ENCODE results near the gene RNF220. TPM values are rescaled to one million over a fixed set of nuclear protein-coding genes. Genes with fewer than 3 reads are reported as not detected.

Gene RNF220
- total and polyA plus RNA-seq, 8 donors, result 50.8 to 108 (median 91.3) TPM

DNA sequence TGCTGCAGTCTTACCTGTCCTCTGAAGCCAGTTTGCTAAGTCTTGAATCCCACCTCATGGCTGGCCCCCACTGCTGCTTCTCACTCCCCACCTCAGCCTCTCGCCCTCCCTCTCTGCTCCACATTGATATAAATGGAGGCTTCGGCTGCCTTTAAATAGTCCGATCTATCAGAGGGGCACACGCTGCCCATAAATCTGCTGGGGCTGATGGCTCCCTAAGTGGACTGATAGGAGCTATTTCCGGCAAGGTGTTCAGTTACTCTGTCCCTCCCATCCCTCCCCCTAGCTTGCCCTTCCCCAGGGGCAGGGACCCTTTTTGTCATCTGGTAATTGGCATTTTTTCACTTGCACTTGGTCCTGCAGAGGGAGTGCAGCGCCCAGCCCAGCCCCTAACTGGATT is 160.8 kb downstream of the RNF220 start:
- Histone ChIP-seq H3K9me3 (no peaks in the 10 kb centered on the region), H3K4me1 (no peaks in the 10 kb centered on the region), H3K4me3 (no peak overlapping the region), H3K36me3 (no peaks in the 10 kb centered on the region), H3K27ac (no peak overlapping the region), H3K27me3 (no peaks in the 10 kb centered on the region)
- DNase-seq (no peak), ATAC-seq (no peak)
- TF ChIP-seq, protein P1, sequence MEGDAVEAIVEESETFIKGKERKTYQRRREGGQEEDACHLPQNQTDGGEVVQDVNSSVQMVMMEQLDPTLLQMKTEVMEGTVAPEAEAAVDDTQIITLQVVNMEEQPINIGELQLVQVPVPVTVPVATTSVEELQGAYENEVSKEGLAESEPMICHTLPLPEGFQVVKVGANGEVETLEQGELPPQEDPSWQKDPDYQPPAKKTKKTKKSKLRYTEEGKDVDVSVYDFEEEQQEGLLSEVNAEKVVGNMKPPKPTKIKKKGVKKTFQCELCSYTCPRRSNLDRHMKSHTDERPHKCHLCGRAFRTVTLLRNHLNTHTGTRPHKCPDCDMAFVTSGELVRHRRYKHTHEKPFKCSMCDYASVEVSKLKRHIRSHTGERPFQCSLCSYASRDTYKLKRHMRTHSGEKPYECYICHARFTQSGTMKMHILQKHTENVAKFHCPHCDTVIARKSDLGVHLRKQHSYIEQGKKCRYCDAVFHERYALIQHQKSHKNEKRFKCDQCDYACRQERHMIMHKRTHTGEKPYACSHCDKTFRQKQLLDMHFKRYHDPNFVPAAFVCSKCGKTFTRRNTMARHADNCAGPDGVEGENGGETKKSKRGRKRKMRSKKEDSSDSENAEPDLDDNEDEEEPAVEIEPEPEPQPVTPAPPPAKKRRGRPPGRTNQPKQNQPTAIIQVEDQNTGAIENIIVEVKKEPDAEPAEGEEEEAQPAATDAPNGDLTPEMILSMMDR (IDR thresholded peaks at IDR 0.05), result no peak
- intact Hi-C loops (cut with DNase I), result no loop called here

DNA sequence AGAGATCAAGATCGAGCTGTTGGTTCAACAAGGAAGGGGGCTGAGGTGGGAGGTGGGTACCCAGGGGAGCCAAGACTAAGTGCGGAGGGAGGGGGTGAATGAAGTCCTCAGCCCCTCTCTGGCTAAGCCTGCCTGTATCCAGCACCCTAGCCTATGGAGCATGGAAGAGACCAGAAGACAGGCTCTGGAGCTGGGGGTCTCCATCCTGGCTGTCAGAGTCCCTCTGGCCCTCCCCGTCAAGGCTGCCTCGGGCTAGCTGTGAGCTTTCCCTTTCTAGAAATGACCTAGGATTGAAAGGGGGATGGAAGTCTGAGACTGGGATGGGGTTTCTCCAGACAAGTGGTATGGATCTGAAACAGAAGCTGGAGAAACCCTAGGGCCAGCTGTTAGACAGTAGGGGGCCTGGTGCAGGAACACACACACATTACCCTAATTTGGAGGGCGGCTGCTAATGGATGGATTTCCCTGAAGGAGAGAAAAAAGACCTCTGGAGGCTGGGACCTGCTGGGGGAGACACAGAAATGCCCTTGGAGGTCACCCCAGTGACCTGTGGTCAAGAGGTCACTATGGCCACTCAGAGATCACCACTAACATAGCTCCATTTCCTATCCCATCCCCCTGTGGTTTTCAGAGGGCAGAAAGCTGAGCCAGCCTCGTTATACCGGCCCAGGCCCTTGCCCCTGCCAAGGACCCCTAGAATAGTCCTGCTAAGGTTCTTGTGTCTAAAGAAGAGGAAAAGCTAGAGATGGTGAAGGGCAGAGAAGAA is 161.4 kb downstream of the RNF220 start:
- Histone ChIP-seq H3K27me3 (no peaks in the 10 kb centered on the region), H3K27ac (no peak overlapping the region), H3K9me3 (no peaks in the 10 kb centered on the region), H3K4me3 (no peak overlapping the region), H3K36me3 (no peaks in the 10 kb centered on the region), H3K4me1 (no peaks in the 10 kb centered on the region)
- intact Hi-C loops (cut with DNase I), result no loop called here
- no peak for DNase-seq
- TF ChIP-seq, protein P1 (IDR thresholded peaks at IDR 0.05), result no peak
- no peak for ATAC-seq

DNA sequence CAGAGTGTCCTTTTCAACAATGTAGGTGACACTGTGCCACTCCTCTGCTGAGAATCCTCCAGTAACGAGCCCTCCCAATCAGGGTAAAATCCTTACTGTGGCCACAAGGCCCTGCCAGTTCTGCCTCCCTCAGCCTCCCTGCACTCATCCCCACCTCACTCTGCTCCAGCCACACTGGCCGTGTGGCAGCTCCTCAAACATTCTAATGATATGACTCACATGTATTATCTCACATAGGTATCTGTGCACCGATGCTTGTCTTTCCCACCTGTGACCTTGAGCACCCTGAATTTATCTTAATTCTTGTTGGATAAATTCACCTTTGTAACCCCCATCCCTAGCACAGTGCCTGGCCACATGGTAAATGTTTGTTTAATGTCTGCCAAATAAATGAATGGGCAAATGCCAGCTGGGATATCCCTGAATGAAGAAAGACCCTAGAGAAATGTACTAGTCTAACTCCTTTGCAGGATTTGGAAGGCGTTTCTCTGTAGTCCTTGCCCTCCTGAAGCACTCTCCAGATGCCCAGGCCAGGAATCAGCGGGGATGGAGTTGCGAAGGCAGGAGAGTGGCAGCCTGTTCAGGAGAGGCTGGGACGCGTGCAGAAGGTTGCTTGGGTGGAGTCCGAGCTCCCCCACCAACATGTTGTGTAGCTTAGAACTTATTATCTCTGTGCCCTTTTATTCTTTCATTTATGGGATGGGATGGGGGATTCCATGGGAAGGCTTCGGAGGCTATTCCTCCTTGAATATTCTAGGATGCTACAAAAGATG is 163.3 kb downstream of the RNF220 start:
- TF ChIP-seq, protein P1 (IDR thresholded peaks at IDR 0.05), result no peak
- H3K4me1 ChIP-seq, result no peaks in the 10 kb centered on the region
- no peak for ATAC-seq
- no peaks in the 10 kb centered on the region for H3K9me3 ChIP-seq
- H3K4me3 ChIP-seq, result no peak overlapping the region
- no peaks in the 10 kb centered on the region for H3K36me3 ChIP-seq
- DNase-seq, result no peak
- no peaks in the 10 kb centered on the region for H3K27me3 ChIP-seq
- intact Hi-C loops (cut with DNase I), result no loop called here
- no peak overlapping the region for H3K27ac ChIP-seq

DNA sequence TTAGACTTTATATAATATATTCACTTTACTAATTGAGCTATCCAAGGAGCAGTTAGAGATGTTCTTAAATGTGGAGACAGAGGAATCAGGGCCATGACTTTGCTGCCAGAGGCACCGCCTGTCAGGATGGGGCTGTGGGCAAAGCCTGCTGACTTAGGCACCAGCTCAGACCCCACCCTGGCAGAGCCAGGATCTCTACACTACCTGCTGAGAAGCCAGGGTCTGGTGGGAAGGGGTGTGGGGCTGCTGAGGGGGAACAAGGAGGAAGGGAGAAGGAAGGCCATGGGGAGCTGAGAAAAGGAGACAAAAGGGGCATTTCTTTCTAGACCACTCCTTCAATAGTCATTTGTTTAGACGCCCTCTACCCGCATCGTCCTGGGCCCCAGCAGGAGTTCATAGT is 164.4 kb downstream of the RNF220 start:
- intact Hi-C loops (cut with DNase I), result no loop called here
- no peak for DNase-seq

More for the DNA sequence above, 164.4 kb downstream of the RNF220 start:
- TF ChIP-seq, protein P1 (IDR thresholded peaks at IDR 0.05), result no peak
- H3K27me3 ChIP-seq, result no peaks in the 10 kb centered on the region
- H3K27ac ChIP-seq, result no peak overlapping the region
- H3K36me3 ChIP-seq, result no peaks in the 10 kb centered on the region
- H3K4me1 ChIP-seq, result no peaks in the 10 kb centered on the region
- ATAC-seq, result no peak
- no peak overlapping the region for H3K4me3 ChIP-seq
- H3K9me3 ChIP-seq, result no peaks in the 10 kb centered on the region
